Esophagus squamous epithelium (tissue), 4 donors: ENCODE measurements around the gene SLC38A8.

ENCODE experiments used
- CTCF ChIP-seq, 6 experiments: fragments of 450-650 bp in 4 of 6; fragments of 200-600 bp in 2 of 6; sonication (generic) in 2 of 6; IDR thresholded peaks; one replicate each; pipeline ENCODE4 v1.5.1; 2016 to 2019; ENCODE audit warnings: antibody characterized with exemption in 6 of 6, mild to moderate bottlenecking in 4 of 6, moderate library complexity in 4 of 6
- POLR2A ChIP-seq, 4 donors: fragments of 450-650 bp; IDR thresholded peaks; one replicate each; pipeline ENCODE4 v1.6.1; 2017; ENCODE audit warnings: antibody characterized with exemption in 4 of 4, mild to moderate bottlenecking in 4 of 4, moderate library complexity in 3 of 4

- TF ChIP-seq CTCF (IDR thresholded peaks at IDR 0.05) (no peak), POLR2A (IDR thresholded peaks at IDR 0.05) (no peak)
Observed at GRCh38 chr16:84001726-84002125, 40.9 kb downstream of the SLC38A8 start.
